Parathyroid adenoma (tissue), 2 donors: ENCODE results near the gene BRINP3.

ENCODE experiments used
- H2AFZ ChIP-seq: fragments of 300-600 bp; sonication (generic); one replicate; pipeline ENCODE4 v1.7.0; 2017; ENCODE audit warnings: antibody characterized with exemption, mild to moderate bottlenecking
- H3K27ac ChIP-seq: fragments of 300-600 bp; sonication (generic); one replicate; pipeline ENCODE4 v1.7.0; 2017
- H3K27me3 ChIP-seq: fragments of 300-600 bp; sonication (generic); one replicate; pipeline ENCODE4 v1.7.0; 2017; ENCODE audit warnings: low read length; ENCODE audit not compliant: control insufficient read depth, insufficient read depth
- H3K36me3 ChIP-seq: fragments of 300-600 bp; sonication (generic); one replicate; pipeline ENCODE4 v1.7.0; 2017; ENCODE audit warnings: low read length; ENCODE audit not compliant: control insufficient read depth, insufficient read depth
- H3K4me1 ChIP-seq: fragments of 300-600 bp; sonication (generic); one replicate; pipeline ENCODE4 v1.7.0; 2017; ENCODE audit warnings: control low read depth
- H3K4me2 ChIP-seq: fragments of 300-600 bp; sonication (generic); one replicate; pipeline ENCODE4 v1.7.0; 2017; ENCODE audit warnings: low read length
- H3K4me3 ChIP-seq: fragments of 300-600 bp; sonication (generic); one replicate; pipeline ENCODE4 v1.7.0; 2017; ENCODE audit warnings: low read depth, low read length
- H3K79me2 ChIP-seq: fragments of 300-600 bp; sonication (generic); one replicate; pipeline ENCODE4 v1.7.0; 2017; ENCODE audit warnings: control low read depth
- H3K9ac ChIP-seq: fragments of 300-600 bp; sonication (generic); one replicate; pipeline ENCODE4 v1.7.0; 2017; ENCODE audit warnings: mild to moderate bottlenecking
- H3K9me3 ChIP-seq: fragments of 300-600 bp; sonication (generic); one replicate; pipeline ENCODE4 v1.7.0; 2017; ENCODE audit warnings: low read length; ENCODE audit not compliant: control insufficient read depth
- CTCF ChIP-seq: fragments of 300-600 bp; sonication (generic); IDR thresholded peaks from one replicate; pipeline ENCODE4 v1.7.0; 2017; ENCODE audit warnings: antibody characterized with exemption, mild to moderate bottlenecking
- donor health status: primary hyperparathyroidism.

Gene BRINP3

GRCh38 chr1:190243056-190243455 lies 234.6 kb downstream of the BRINP3 start:
- Histone ChIP-seq H3K36me3 (no peaks in the 10 kb centered on the region), H2AFZ (no peak overlapping the region), H3K9me3 (no peaks in the 10 kb centered on the region), H3K9ac (no peak overlapping the region), H3K4me3 (no peak overlapping the region), H3K27me3 (no peaks in the 10 kb centered on the region), H3K4me1 (no peaks in the 10 kb centered on the region), H3K79me2 (no peaks in the 10 kb centered on the region), H3K4me2 (no peak overlapping the region), H3K27ac (no peak overlapping the region)
- no peak for TF ChIP-seq CTCF

- Histone ChIP-seq H2AFZ (no peak overlapping the region), H3K4me2 (no peak overlapping the region), H3K9ac (no peak overlapping the region), H3K36me3 (no peaks in the 10 kb centered on the region), H3K27me3 (no peaks in the 10 kb centered on the region), H3K27ac (no peak overlapping the region), H3K79me2 (no peaks in the 10 kb centered on the region), H3K9me3 (no peaks in the 10 kb centered on the region), H3K4me1 (no peaks in the 10 kb centered on the region), H3K4me3 (no peak overlapping the region)
- no peak for TF ChIP-seq CTCF
Measured at GRCh38 chr1:190226006-190226405, 251.7 kb downstream of the BRINP3 start.

- Histone ChIP-seq H2AFZ (no peak overlapping the region), H3K79me2 (no peaks in the 10 kb centered on the region), H3K27ac (no peak overlapping the region), H3K27me3 (no peaks in the 10 kb centered on the region), H3K4me1 (no peaks in the 10 kb centered on the region), H3K36me3 (no peaks in the 10 kb centered on the region), H3K4me2 (no peak overlapping the region), H3K9ac (no peak overlapping the region), H3K4me3 (no peak overlapping the region), H3K9me3 (no peaks in the 10 kb centered on the region)
- TF ChIP-seq CTCF = no peak
Measured at GRCh38 chr1:190212450-190212849, 265.2 kb downstream of the BRINP3 start.

GRCh38 chr1:190207733-190208132 lies 269.9 kb downstream of the BRINP3 start:
- H2AFZ ChIP-seq = no peak overlapping the region
- no peaks in the 10 kb centered on the region for H3K27me3 ChIP-seq
- H3K4me3 ChIP-seq = no peak overlapping the region
- no peaks in the 10 kb centered on the region for H3K79me2 ChIP-seq
- H3K9me3 ChIP-seq = no peaks in the 10 kb centered on the region
- H3K27ac ChIP-seq = no peak overlapping the region
- H3K4me1 ChIP-seq = no peaks in the 10 kb centered on the region
- H3K9ac ChIP-seq = no peak overlapping the region
- H3K4me2 ChIP-seq = no peak overlapping the region
- TF ChIP-seq CTCF = no peak
- H3K36me3 ChIP-seq = no peaks in the 10 kb centered on the region

GRCh38 chr1:190205713-190206112 lies 272.0 kb downstream of the BRINP3 start:
- no peak overlapping the region for H2AFZ ChIP-seq
- no peaks in the 10 kb centered on the region for H3K9me3 ChIP-seq
- H3K36me3 ChIP-seq = no peaks in the 10 kb centered on the region
- H3K79me2 ChIP-seq = no peaks in the 10 kb centered on the region
- no peak overlapping the region for H3K4me2 ChIP-seq
- H3K4me3 ChIP-seq = no peak overlapping the region
- no peak overlapping the region for H3K9ac ChIP-seq
- no peaks in the 10 kb centered on the region for H3K27me3 ChIP-seq
- H3K27ac ChIP-seq = no peak overlapping the region
- H3K4me1 ChIP-seq = no peaks in the 10 kb centered on the region
- no peak for TF ChIP-seq CTCF
